ENCODE results near the gene STXBP4.

Gene STXBP4

GRCh38 chr17:55174133-55174532 lies 205.6 kb downstream of the STXBP4 start:
- Histone ChIP-seq H3K9me2 (ENCODE audit: low read depth, low read length) (no peaks in the 10 kb centered on the region), H3K4me2 (ENCODE audit: low read length) (no peak overlapping the region), H3K27ac (ENCODE audit: low read depth, low read length, poor library complexity, severe bottlenecking) (no peak overlapping the region), H3K9me3 (ENCODE audit: low read length) (no peaks in the 10 kb centered on the region), H3K9ac (ENCODE audit: low read length) (no peak overlapping the region), H3K4me3 (ENCODE audit: low read depth, low read length, poor library complexity, severe bottlenecking) (no peak overlapping the region), H3K27me3 (ENCODE audit: insufficient read depth, low read length) (no peaks in the 10 kb centered on the region), H4K20me1 (ENCODE audit: insufficient read depth, low read length) (no peaks in the 10 kb centered on the region), H3K36me3 (ENCODE audit: insufficient read depth, low read length) (no peaks in the 10 kb centered on the region), H3K4me1 (ENCODE audit: insufficient read depth, low read length, severe bottlenecking) (peaks cover under 1% of the 10 kb centered on the region), H2AFZ (ENCODE audit: low read length) (no peak overlapping the region), H3K79me2 (ENCODE audit: insufficient read depth, low read length) (no peaks in the 10 kb centered on the region), H3F3A (ENCODE audit: insufficient read depth, low read length) (no peaks in the 10 kb centered on the region)
- no peak for TF ChIP-seq EZH2 (IDR thresholded peaks at IDR 0.05; ENCODE audit: borderline replicate concordance, low read length)
- TF ChIP-seq CTCF (IDR thresholded peaks at IDR 0.05; ENCODE audit: low read length): no peak

GRCh38 chr17:55175788-55176427 lies 207.3 kb downstream of the STXBP4 start:
- Histone ChIP-seq H3K9me2 (ENCODE audit: low read depth, low read length) (no peaks in the 10 kb centered on the region), H3K4me2 (ENCODE audit: low read length) (no peak overlapping the region), H3K27me3 (ENCODE audit: insufficient read depth, low read length) (no peaks in the 10 kb centered on the region), H2AFZ (ENCODE audit: low read length) (no peak overlapping the region), H3K9ac (ENCODE audit: low read length) (no peak overlapping the region), H3F3A (ENCODE audit: insufficient read depth, low read length) (no peaks in the 10 kb centered on the region), H3K79me2 (ENCODE audit: insufficient read depth, low read length) (no peaks in the 10 kb centered on the region), H3K9me3 (ENCODE audit: low read length) (no peaks in the 10 kb centered on the region), H4K20me1 (ENCODE audit: insufficient read depth, low read length) (no peaks in the 10 kb centered on the region), H3K4me1 (ENCODE audit: insufficient read depth, low read length, severe bottlenecking) (no peaks in the 10 kb centered on the region), H3K27ac (ENCODE audit: low read depth, low read length, poor library complexity, severe bottlenecking) (no peak overlapping the region), H3K36me3 (ENCODE audit: insufficient read depth, low read length) (no peaks in the 10 kb centered on the region), H3K4me3 (ENCODE audit: low read depth, low read length, poor library complexity, severe bottlenecking) (no peak overlapping the region)
- TF ChIP-seq CTCF (IDR thresholded peaks at IDR 0.05; ENCODE audit: low read length): no peak
- no peak for TF ChIP-seq EZH2 (IDR thresholded peaks at IDR 0.05; ENCODE audit: borderline replicate concordance, low read length)

- no peak overlapping the region for H3K4me3 ChIP-seq (ENCODE audit: low read depth, low read length, poor library complexity, severe bottlenecking)
- H3K36me3 ChIP-seq (ENCODE audit: insufficient read depth, low read length): no peaks in the 10 kb centered on the region
- H3K27ac ChIP-seq (ENCODE audit: low read depth, low read length, poor library complexity, severe bottlenecking): no peak overlapping the region
- H2AFZ ChIP-seq (ENCODE audit: low read length): no peak overlapping the region
- H3K4me2 ChIP-seq (ENCODE audit: low read length): no peak overlapping the region
- H3F3A ChIP-seq (ENCODE audit: insufficient read depth, low read length): no peaks in the 10 kb centered on the region
- no peaks in the 10 kb centered on the region for H3K9me2 ChIP-seq (ENCODE audit: low read depth, low read length)
- no peak overlapping the region for H3K9ac ChIP-seq (ENCODE audit: low read length)
- no peaks in the 10 kb centered on the region for H4K20me1 ChIP-seq (ENCODE audit: insufficient read depth, low read length)
- peak; percentile 47; the same call in 1 of the 2 replicates for TF ChIP-seq CTCF (IDR thresholded peaks at IDR 0.05; ENCODE audit: low read length)
- no peak for TF ChIP-seq EZH2 (IDR thresholded peaks at IDR 0.05; ENCODE audit: borderline replicate concordance, low read length)
- no peaks in the 10 kb centered on the region for H3K79me2 ChIP-seq (ENCODE audit: insufficient read depth, low read length)
- no peaks in the 10 kb centered on the region for H3K27me3 ChIP-seq (ENCODE audit: insufficient read depth, low read length)
- H3K9me3 ChIP-seq (ENCODE audit: low read length): no peaks in the 10 kb centered on the region
- no peaks in the 10 kb centered on the region for H3K4me1 ChIP-seq (ENCODE audit: insufficient read depth, low read length, severe bottlenecking)
Measured at GRCh38 chr17:55177159-55177854, 208.7 kb downstream of the STXBP4 start.

Data from OCI-LY1 (cell line).